SK-N-SH treated with all-trans-retinoic acid at 6 μM for 48 hours (cell line): ENCODE data around the gene PSRC1.

Source experiments
- CSDC2 ChIP-seq: fragments of 250-450 bp; sonication (Bioruptor Pico); IDR thresholded peaks from 2 replicates; pipeline ENCODE4 v1.5.0; 2020; ENCODE audit warnings: mild to moderate bottlenecking, moderate library complexity
- ISL1 ChIP-seq: fragments of 250-450 bp; sonication (Bioruptor Pico); IDR thresholded peaks from 2 replicates; pipeline ENCODE4 v2.1.2; 2022; ENCODE audit warnings: mild to moderate bottlenecking, moderate library complexity
- PATZ1 ChIP-seq: fragments of 250-450 bp; sonication (Bioruptor Pico); IDR thresholded peaks from 2 replicates; pipeline ENCODE4 v1.8.0; 2020; ENCODE audit warnings: mild to moderate bottlenecking, moderate library complexity, borderline replicate concordance
- SNAI2 ChIP-seq: fragments of 250-450 bp; sonication (Bioruptor Pico); IDR thresholded peaks from 2 replicates; pipeline ENCODE4 v1.5.0; 2020; ENCODE audit warnings: mild to moderate bottlenecking, moderate library complexity
- TOX ChIP-seq: fragments of 250-450 bp; sonication (Bioruptor Pico); IDR thresholded peaks from 2 replicates; pipeline ENCODE4 v1.8.0; 2021; ENCODE audit warnings: mild to moderate bottlenecking, moderate library complexity, borderline replicate concordance
- ZC3H10 ChIP-seq: fragments of 250-450 bp; sonication (Bioruptor Pico); IDR thresholded peaks from 2 replicates; pipeline ENCODE4 v1.5.1; 2021; ENCODE audit warnings: mild to moderate bottlenecking, moderate library complexity
- ZFP30 ChIP-seq: fragments of 450-650 bp; formaldehyde crosslinking; IDR thresholded peaks from 2 replicates; pipeline ENCODE4 v1.5.0; 2022; ENCODE audit warnings: mild to moderate bottlenecking, moderate library complexity

DNA sequence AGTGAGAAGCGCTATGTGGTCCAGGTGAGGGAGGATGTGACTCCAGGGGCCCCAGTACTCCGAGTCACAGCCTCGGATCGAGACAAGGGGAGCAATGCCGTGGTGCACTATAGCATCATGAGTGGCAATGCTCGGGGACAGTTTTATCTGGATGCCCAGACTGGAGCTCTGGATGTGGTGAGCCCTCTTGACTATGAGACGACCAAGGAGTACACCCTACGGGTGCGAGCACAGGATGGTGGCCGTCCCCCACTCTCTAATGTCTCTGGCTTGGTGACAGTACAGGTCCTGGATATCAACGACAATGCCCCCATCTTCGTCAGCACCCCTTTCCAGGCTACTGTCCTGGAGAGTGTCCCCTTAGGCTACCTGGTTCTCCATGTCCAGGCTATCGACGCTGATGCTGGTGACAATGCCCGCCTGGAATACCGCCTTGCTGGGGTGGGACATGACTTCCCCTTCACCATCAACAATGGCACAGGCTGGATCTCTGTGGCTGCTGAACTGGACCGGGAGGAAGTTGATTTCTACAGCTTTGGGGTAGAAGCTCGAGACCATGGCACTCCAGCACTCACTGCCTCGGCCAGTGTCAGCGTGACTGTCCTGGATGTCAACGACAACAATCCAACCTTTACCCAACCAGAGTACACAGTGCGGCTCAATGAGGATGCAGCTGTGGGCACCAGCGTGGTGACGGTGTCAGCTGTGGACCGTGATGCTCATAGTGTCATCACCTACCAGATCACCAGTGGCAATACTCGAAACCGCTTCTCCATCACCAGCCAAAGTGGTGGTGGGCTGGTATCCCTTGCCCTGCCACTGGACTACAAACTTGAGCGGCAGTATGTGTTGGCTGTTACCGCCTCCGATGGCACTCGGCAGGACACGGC is 31.4 kb downstream of the PSRC1 start:
- TF ChIP-seq PATZ1 (CRISPR knock-in tag) (no peak), TOX (CRISPR knock-in tag) (no peak), ISL1 (CRISPR knock-in tag) (no peak), CSDC2 (CRISPR knock-in tag) (no peak), SNAI2 (CRISPR knock-in tag) (no peak), ZC3H10 (CRISPR knock-in tag) (no peak), ZFP30 (CRISPR knock-in tag) (no peak)
